Tibial nerve (tissue), 4 donors: ENCODE measurements around the gene FREY1. TPM values are rescaled to one million over a fixed set of nuclear protein-coding genes. Genes with fewer than 3 reads are reported as not detected.

ENCODE experiments used
- DNase-seq, 2 donors: peaks; one replicate each; pipeline ENCODE4 v3.0.0-alpha.2; 2019; ENCODE audit warnings: low spot score in 2 of 2
- H3K27ac ChIP-seq, 4 donors: fragments of 200-600 bp; sonication (generic) in 3 of 4; one replicate each; pipeline ENCODE4 v1.5.1; 2017 to 2019; ENCODE audit warnings: mild to moderate bottlenecking in 1 of 4
- H3K27me3 ChIP-seq, 2 donors: fragments of 200-600 bp; sonication (generic) in 1 of 2; one replicate each; pipeline versions ENCODE4 v1.5.1 to v1.6.0; 2017 to 2019
- H3K36me3 ChIP-seq, 3 donors: fragments of 200-600 bp; sonication (generic); one replicate each; pipeline ENCODE4 v1.5.1; 2018 to 2019
- H3K4me1 ChIP-seq, 4 donors: fragments of 200-600 bp; sonication (generic) in 3 of 4; one replicate each; pipeline ENCODE4 v1.5.1; 2017 to 2019
- H3K4me3 ChIP-seq, 4 donors: fragments of 200-600 bp; sonication (generic) in 3 of 4; one replicate each; pipeline ENCODE4 v1.5.1; 2017 to 2019; ENCODE audit warnings: mild to moderate bottlenecking in 1 of 4, moderate library complexity in 1 of 4
- H3K9me3 ChIP-seq, 4 donors: fragments of 200-600 bp; sonication (generic) in 3 of 4; one replicate each; pipeline ENCODE4 v1.5.1; 2017 to 2019
- CTCF ChIP-seq, 5 experiments: fragments of 200-600 bp in 3 of 5; fragments of 450-650 bp in 2 of 5; sonication (generic) in 3 of 5; IDR thresholded peaks; one replicate each; pipeline ENCODE4 v1.5.1; 2016 to 2019; ENCODE audit warnings: antibody characterized with exemption in 5 of 5, mild to moderate bottlenecking in 3 of 5, moderate library complexity in 2 of 5
- EP300 ChIP-seq, 2 donors: sonication (generic); formaldehyde crosslinking; IDR thresholded peaks; one replicate each; pipeline ENCODE4 v1.6.1; 2017; ENCODE audit warnings: antibody characterized with exemption in 2 of 2, mild to moderate bottlenecking in 1 of 2
- POLR2A ChIP-seq, 2 donors: fragments of 450-650 bp; IDR thresholded peaks; one replicate each; pipeline ENCODE4 v1.6.1; 2017; ENCODE audit warnings: antibody characterized with exemption in 2 of 2, mild to moderate bottlenecking in 2 of 2, moderate library complexity in 2 of 2
- WGBS, 2 donors: methylation state at CpG; one replicate each; pipeline ENCODE4 v1.1.5; 2018; 5-methylcytosine and 5-hydroxymethylcytosine counted together
- total RNA-seq, 4 donors: library from RNA; depleted of rRNA; stranded (reverse); fragments of >200 nt; gene quantifications; one replicate each; pipeline ENCODE4 v1.1.0, GENCODE V29; 2016

Gene FREY1
- total RNA-seq, 4 donors from 2014 or later = 1.0 to 7.2 TPM; not detected in 2

DNA sequence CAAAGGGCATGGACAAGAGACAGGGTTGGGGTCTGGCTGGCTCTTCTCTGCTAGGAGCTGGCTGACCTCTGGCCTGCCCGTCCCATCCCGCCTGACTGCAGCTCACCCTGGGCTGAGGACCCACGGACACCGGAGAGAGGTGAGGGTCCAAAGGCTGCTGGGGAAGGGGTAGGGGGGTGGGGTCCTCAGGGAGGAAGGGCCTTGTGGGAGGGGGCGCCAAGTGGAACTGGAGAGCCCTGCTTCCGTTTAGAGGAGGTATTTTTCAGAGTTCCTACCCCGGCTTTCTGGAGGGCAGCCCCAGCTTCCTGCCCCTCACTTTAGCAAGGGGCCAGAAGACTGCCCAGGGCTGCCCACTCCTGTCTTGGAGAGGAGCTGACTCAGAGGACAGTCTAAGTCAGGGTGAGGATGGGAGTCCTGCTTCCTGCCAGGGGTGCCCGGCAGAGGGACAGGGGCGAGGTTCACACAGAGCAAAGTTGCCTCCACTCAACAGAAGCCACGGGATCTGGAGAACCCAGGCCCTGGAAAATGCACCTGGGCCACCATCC lies 22.5 kb upstream of the FREY1 start:
- Histone ChIP-seq H3K4me1 (peaks cover 0 to 23% (median 3%) of the 10 kb centered on the region in 4 donors), H3K36me3 (peaks cover 0 to 47% (median 0%) of the 10 kb centered on the region in 3 donors), H3K9me3 (no peaks in the 10 kb centered on the region), H3K4me3 (no peak overlapping the region), H3K27ac (peak overlapping the region in 1 of 4 donors; percentile 28), H3K27me3 (peaks cover 0 to 2% of the 10 kb centered on the region in 2 donors)
- DNase-seq = no peak
- TF ChIP-seq POLR2A (IDR thresholded peaks at IDR 0.05) (no peak), EP300 (IDR thresholded peaks at IDR 0.05) (no peak), CTCF (IDR thresholded peaks at IDR 0.05) (no peak)
- 62 to 66% methylated on average over 10 of the region's 10 CpGs for WGBS, 2 donors

GRCh38 chr11:45928535-45929215 lies 21.6 kb upstream of the FREY1 start:
- Histone ChIP-seq H3K4me1 (peaks cover 0 to 23% (median 3%) of the 10 kb centered on the region in 4 donors), H3K27ac (no peak overlapping the region), H3K9me3 (no peaks in the 10 kb centered on the region), H3K4me3 (no peak overlapping the region), H3K36me3 (peaks cover 0 to 38% (median 0%) of the 10 kb centered on the region in 3 donors), H3K27me3 (peaks cover 0 to 9% of the 10 kb centered on the region in 2 donors)
- no peak for DNase-seq
- no peak for TF ChIP-seq POLR2A (IDR thresholded peaks at IDR 0.05)
- 75 to 76% methylated on average over 11 to 13 of the region's 13 CpGs for whole genome bisulfite sequencing, 2 donors

DNA sequence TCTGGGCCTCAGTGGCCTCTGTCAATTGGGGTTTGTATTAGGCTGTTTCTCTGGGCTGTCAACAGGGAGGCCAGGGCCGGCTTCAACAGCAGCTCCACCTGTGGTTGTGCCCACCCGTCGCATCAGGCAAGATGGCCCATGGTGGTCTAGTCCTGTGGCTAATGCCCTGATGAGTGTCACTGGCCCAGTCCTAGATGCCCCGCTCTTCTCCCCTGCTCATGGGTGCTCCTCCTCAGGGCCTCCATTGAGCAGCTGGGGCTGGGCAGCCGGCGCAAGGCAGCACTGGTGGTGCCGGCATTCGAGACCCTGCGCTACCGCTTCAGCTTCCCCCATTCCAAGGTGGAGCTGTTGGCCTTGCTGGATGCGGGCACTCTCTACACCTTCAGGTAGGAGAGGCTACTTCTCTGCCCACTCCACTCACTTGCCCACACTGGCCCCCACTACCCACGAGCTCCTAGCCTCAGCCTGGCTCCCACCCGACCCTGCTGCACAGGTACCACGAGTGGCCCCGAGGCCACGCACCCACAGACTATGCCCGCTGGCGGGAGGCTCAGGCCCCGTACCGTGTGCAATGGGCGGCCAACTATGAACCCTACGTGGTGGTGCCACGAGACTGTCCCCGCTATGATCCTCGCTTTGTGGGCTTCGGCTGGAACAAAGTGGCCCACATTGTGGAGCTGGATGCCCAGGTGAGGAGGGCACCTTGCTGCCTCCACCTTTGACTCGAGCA lies 20.8 kb upstream of the FREY1 start:
- H3K27me3 ChIP-seq = peaks cover 0 to 16% of the 10 kb centered on the region in 2 donors
- TF ChIP-seq CTCF (IDR thresholded peaks at IDR 0.05) (no peak), POLR2A (IDR thresholded peaks at IDR 0.05) (no peak), EP300 (IDR thresholded peaks at IDR 0.05) (no peak)
- DNase-seq = no peak
- peaks cover 0 to 28% (median 5%) of the 10 kb centered on the region in 4 donors for H3K4me1 ChIP-seq
- H3K27ac ChIP-seq = no peak overlapping the region
- WGBS, 2 donors = 92 to 100% methylated on average over 2 to 21 of the region's 27 CpGs
- H3K36me3 ChIP-seq = peaks cover 0 to 30% (median 0%) of the 10 kb centered on the region in 3 donors
- H3K9me3 ChIP-seq = no peaks in the 10 kb centered on the region
- H3K4me3 ChIP-seq = no peak overlapping the region

GRCh38 chr11:45927332-45927683 lies 20.2 kb upstream of the FREY1 start:
- WGBS, 2 donors = 75 to 79% methylated on average over 13 to 15 of the region's 15 CpGs
- no peak overlapping the region for H3K4me3 ChIP-seq

More at GRCh38 chr11:45927332-45927683, 20.2 kb upstream of the FREY1 start:
- Histone ChIP-seq H3K4me1 (peaks cover 0 to 33% (median 11%) of the 10 kb centered on the region in 4 donors), H3K36me3 (peaks cover 0 to 25% (median 0%) of the 10 kb centered on the region in 3 donors), H3K27ac (no peak overlapping the region), H3K9me3 (no peaks in the 10 kb centered on the region), H3K27me3 (peaks cover 0 to 20% of the 10 kb centered on the region in 2 donors)
- TF ChIP-seq EP300 (IDR thresholded peaks at IDR 0.05) (no peak), POLR2A (IDR thresholded peaks at IDR 0.05) (no peak), CTCF (IDR thresholded peaks at IDR 0.05) (no peak)
- DNase-seq = no peak
